ENCODE data around the gene CCDC39.

CCDC39 gene

DNA sequence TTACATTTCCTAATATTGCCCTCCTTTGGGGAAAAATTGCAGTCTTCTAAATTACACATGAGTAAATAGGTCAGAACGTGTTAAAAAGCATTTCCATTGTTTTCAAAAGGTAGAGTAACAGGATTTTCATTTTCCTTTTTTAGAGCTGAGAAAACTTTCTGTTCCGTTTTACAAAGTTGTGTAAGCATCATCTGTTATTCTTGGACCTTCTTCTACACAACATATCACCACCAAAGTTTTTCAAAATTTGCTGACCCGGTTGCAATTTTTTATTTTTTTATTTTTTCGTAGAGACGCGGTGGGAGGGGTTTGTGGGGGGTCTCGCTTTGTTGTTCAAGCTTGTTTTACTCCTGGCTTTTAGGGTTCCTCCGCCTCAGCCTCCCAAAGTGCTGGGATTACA lies 1.1 kb downstream of the CCDC39 start:
- no peak overlapping the region for H3K4me3 ChIP-seq (replicated peaks; ENCODE audit: low read depth, low read length)
- TF ChIP-seq, protein P1, sequence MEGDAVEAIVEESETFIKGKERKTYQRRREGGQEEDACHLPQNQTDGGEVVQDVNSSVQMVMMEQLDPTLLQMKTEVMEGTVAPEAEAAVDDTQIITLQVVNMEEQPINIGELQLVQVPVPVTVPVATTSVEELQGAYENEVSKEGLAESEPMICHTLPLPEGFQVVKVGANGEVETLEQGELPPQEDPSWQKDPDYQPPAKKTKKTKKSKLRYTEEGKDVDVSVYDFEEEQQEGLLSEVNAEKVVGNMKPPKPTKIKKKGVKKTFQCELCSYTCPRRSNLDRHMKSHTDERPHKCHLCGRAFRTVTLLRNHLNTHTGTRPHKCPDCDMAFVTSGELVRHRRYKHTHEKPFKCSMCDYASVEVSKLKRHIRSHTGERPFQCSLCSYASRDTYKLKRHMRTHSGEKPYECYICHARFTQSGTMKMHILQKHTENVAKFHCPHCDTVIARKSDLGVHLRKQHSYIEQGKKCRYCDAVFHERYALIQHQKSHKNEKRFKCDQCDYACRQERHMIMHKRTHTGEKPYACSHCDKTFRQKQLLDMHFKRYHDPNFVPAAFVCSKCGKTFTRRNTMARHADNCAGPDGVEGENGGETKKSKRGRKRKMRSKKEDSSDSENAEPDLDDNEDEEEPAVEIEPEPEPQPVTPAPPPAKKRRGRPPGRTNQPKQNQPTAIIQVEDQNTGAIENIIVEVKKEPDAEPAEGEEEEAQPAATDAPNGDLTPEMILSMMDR (IDR thresholded peaks at IDR 0.05; ENCODE audit: low read depth, low read length, missing control alignments) = no peak
- DNase-seq (ENCODE audit: extremely low read depth, low read depth) = no peak

DNA sequence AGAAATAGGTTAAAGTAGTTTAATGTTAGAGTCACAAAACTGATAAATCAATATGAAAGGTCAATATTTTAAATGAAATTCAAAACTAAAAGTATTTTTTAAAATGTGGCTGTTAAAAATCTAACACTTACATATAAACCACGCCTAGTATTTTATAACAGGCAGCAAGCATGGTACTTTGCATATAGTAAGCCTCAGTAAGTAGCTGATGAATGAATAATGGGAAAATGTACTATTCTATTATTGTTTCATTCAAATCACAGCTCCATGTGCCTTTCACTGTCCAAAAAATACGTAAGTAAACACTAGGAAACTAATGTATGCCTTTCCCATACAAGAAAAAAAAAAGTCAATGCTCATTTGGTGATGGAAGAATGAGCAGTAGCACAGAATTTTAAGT lies 17.8 kb downstream of the CCDC39 start:
- TF ChIP-seq, protein P1 (IDR thresholded peaks at IDR 0.05; ENCODE audit: low read depth, low read length, missing control alignments) = no peak
- no peak overlapping the region for H3K4me3 ChIP-seq (replicated peaks; ENCODE audit: low read depth, low read length)
- no peak for DNase-seq (ENCODE audit: extremely low read depth, low read depth)

DNA sequence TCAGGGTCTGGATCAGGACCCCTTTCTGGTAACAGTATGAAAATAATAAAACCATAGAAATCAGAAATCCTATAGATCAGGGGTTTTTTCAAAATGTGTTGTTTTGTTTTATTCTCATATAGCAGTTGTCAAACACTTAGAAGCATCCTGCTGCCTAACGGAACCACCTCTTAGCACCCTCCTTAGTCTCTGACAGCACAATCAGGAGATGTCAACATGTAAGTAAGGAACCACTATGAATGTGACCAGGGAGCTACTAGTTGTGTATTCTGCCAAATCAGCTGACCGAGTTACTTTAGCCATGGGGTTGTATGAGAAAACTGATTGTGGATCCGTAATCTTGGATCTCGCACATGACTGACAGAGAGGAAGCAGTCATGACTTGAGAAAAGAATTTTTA lies 22.2 kb downstream of the CCDC39 start:
- H3K4me3 ChIP-seq (replicated peaks; ENCODE audit: low read depth, low read length) = no peak overlapping the region
- DNase-seq (ENCODE audit: extremely low read depth, low read depth) = no peak
- TF ChIP-seq, protein P1 (IDR thresholded peaks at IDR 0.05; ENCODE audit: low read depth, low read length, missing control alignments) = no peak

DNA sequence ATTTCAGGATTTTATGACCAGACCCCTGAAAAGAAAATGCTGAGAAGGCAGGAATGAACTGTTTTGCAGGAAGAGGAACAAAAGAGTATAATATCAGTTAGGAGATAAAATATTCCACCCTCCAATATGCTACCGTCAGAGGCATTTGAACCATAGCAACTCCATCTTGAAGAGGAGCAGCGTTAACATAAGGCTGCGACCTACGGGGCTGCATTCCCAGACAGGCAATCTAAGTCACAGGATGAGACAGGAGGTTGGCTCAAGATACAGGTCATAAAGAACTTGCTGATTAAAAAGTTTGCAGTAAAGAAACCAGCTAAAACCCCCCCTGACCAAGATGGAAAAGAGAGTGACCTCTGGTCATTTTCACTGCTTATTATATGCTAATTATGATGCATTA lies 22.9 kb downstream of the CCDC39 start:
- no peak overlapping the region for H3K4me3 ChIP-seq (replicated peaks; ENCODE audit: low read depth, low read length)
- no peak for DNase-seq (ENCODE audit: extremely low read depth, low read depth)
- TF ChIP-seq, protein P1 (IDR thresholded peaks at IDR 0.05; ENCODE audit: low read depth, low read length, missing control alignments) = no peak

DNA sequence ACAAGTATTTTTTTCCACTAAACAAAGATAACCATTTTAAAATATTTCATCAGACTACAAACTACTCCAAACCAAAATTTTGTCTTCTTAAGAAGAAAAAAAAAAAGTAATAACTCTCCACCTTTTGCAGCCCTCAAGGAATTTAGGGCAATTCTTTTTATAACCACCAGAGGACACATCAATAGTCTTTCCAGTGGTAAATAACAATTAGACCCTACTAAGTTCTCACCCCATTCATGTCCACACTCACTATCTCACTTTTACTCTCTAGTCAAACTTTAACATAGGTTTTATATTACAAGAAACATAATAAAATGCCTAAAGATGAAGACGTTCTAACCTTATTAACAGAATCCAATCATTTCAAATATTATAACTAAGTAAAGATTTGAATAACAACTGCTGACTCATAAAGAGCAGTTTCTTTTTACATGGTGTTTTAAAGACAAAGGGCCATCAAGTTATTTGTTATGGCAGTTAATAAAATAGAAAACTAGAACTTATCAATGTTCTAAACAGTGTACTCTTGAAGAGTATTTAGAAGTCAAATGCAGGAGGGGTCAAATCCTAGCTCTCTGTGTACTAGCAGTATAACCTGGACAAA lies 33.0 kb downstream of the CCDC39 start:
- TF ChIP-seq, protein P1 (IDR thresholded peaks at IDR 0.05; ENCODE audit: low read depth, low read length, missing control alignments) = no peak
- no peak for DNase-seq (ENCODE audit: extremely low read depth, low read depth)
- no peak overlapping the region for H3K4me3 ChIP-seq (replicated peaks; ENCODE audit: low read depth, low read length)

DNA sequence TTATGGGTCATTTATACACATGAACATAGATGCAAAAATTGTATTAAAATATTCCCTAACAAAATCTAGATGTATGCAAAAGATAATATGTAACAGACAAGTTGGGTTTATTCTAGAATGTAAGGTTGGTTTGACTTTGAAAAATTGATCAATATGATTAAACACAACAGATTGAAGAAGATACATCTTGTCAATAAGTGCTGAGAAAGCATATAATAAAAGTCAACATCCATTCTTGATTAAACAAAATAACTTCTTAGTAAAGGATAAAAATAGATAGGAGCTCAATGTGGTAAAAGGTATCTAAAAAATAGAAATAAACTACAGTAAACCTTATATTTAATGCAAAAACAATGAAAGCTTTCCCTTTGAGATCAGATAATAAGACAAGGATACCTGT lies 38.3 kb downstream of the CCDC39 start:
- TF ChIP-seq, protein P1 (IDR thresholded peaks at IDR 0.05; ENCODE audit: low read depth, low read length, missing control alignments) = no peak
- DNase-seq (ENCODE audit: extremely low read depth, low read depth) = no peak
- H3K4me3 ChIP-seq (replicated peaks; ENCODE audit: low read depth, low read length) = no peak overlapping the region

DNA sequence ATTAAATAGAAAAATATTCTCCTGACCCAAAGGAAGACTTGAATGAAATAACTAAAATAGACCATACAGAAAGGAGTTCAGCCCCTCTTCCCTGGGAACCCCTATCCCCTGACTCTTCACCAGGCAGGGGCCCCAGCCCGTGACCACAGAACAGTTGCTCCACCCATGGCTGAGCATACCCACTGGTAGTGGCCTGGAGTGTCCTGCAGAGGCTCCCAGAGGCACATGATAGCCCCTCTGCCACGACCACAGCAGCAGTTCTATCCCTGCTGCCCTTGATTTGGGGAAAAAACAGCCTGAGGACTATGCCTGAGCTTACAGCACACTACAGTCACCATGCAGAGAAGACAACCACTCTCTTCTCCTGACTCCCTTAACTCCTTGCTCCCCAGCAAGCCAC lies 45.6 kb downstream of the CCDC39 start:
- TF ChIP-seq, protein P1 (IDR thresholded peaks at IDR 0.05; ENCODE audit: low read depth, low read length, missing control alignments) = no peak
- no peak for DNase-seq (ENCODE audit: extremely low read depth, low read depth)
- no peak overlapping the region for H3K4me3 ChIP-seq (replicated peaks; ENCODE audit: low read depth, low read length)
